ENCODE measurements around the gene HIGD2A.

- TF ChIP-seq RAD21 (CRISPR knock-in tag; IDR thresholded peaks at IDR 0.05) (no peak), NR3C1 (CRISPR knock-in tag; IDR thresholded peaks at IDR 0.05) (no peak), CTCF (CRISPR knock-in tag; IDR thresholded peaks at IDR 0.05) (no peak)
- TF ChIP-seq, protein P1, sequence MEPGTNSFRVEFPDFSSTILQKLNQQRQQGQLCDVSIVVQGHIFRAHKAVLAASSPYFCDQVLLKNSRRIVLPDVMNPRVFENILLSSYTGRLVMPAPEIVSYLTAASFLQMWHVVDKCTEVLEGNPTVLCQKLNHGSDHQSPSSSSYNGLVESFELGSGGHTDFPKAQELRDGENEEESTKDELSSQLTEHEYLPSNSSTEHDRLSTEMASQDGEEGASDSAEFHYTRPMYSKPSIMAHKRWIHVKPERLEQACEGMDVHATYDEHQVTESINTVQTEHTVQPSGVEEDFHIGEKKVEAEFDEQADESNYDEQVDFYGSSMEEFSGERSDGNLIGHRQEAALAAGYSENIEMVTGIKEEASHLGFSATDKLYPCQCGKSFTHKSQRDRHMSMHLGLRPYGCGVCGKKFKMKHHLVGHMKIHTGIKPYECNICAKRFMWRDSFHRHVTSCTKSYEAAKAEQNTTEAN (CRISPR knock-in tag; conservative IDR thresholded peaks at IDR 0.05), result no peak
These were observed 45.6 kb upstream of the HIGD2A start for GRCh38 chr5:176342766-176343458.

Data from HepG2 (cell line).